H1 (cell line): ENCODE measurements around the gene ACKR2. TPM values are rescaled to one million over a fixed set of nuclear protein-coding genes. Genes with fewer than 3 reads are reported as not detected.

Experiments
- CTCF ChIA-PET: fragments of 300-600 bp; sonication (Branson Sonifier 250); formaldehyde crosslinking; loops from one replicate; lab custom pipeline; 2021; ENCODE audit not compliant: partially characterized antibody; lab: Charles Lee
- POLR2A ChIA-PET: fragments of 300-600 bp; sonication (Branson Sonifier 250); formaldehyde crosslinking; loops from one replicate; lab custom pipeline; 2021; ENCODE audit warnings: inconsistent platforms; ENCODE audit not compliant: partially characterized antibody; lab: Charles Lee
- DNase-seq, 2 experiments: peaks; one replicate each; pipeline versions ENCODE4 v3.0.0 to v3.0.0-alpha.2; 2010 to 2022; ENCODE audit warnings: low spot score in 2 of 2, low read depth in 1 of 2, mixed read lengths in 1 of 2
- FAIRE-seq: peaks from 2 replicates; lab custom pipeline; 2011; peaks lifted over from hg19 to GRCh38; lab: Jason Lieb, UNC
- H2AFZ ChIP-seq: 2 replicates; pipeline ENCODE4 v1.8.1; 2012; ENCODE audit warnings: low read length, inconsistent platforms
- H2AK5ac ChIP-seq: 2 replicates; pipeline ENCODE4 v1.6.1; 2013; ENCODE audit warnings: low read depth, low read length
- H2BK120ac ChIP-seq: replicated peaks from 2 replicates; pipeline ENCODE3; 2013; ENCODE audit warnings: low read depth, low read length, inconsistent platforms
- H2BK12ac ChIP-seq: 2 replicates; pipeline ENCODE4 v1.6.1; 2013; ENCODE audit warnings: low read depth, low read length
- H2BK15ac ChIP-seq: 2 replicates; pipeline ENCODE4 v1.6.1; 2013; ENCODE audit warnings: low read length
- H2BK20ac ChIP-seq: 2 replicates; pipeline ENCODE4 v1.6.1; 2013; ENCODE audit warnings: low read length
- H2BK5ac ChIP-seq: 2 replicates; pipeline ENCODE4 v1.6.1; 2013; ENCODE audit warnings: low read depth, low read length
- H3K14ac ChIP-seq: 2 replicates; pipeline ENCODE4 v1.6.1; 2013; ENCODE audit warnings: inconsistent platforms; ENCODE audit not compliant: insufficient read length
- H3K18ac ChIP-seq: 2 replicates; pipeline ENCODE4 v1.6.1; 2013; ENCODE audit warnings: low read length; ENCODE audit errors: extremely low read depth
- H3K23ac ChIP-seq: 2 replicates; pipeline ENCODE4 v1.6.1; 2013; ENCODE audit warnings: inconsistent platforms; ENCODE audit not compliant: insufficient read length
- H3K23me2 ChIP-seq: 2 replicates; pipeline ENCODE4 v1.6.1; 2013; ENCODE audit warnings: low read depth, low read length
- H3K27ac ChIP-seq: 2 replicates; pipeline ENCODE4 v1.6.1; 2011; ENCODE audit warnings: low read depth, low read length, inconsistent platforms
- H3K27me3 ChIP-seq, 4 experiments: replicated peaks in 1 of 4; 1 replicate in 1 of 4; 2 replicates in 3 of 4; pipeline versions ENCODE4 v1.6.1 to v1.8.1; 2011 to 2013; ENCODE audit warnings: low read length in 3 of 4, mild to moderate bottlenecking in 3 of 4, inconsistent platforms in 2 of 4, mixed read lengths in 2 of 4, moderate library complexity in 1 of 4; ENCODE audit not compliant: control insufficient read depth in 3 of 4, insufficient read depth in 3 of 4; ENCODE audit errors: extremely low read depth in 1 of 4
- H3K36me3 ChIP-seq, 4 experiments: 2 replicates each; pipeline versions ENCODE4 v1.6.1 to v1.8.1; 2011 to 2013; ENCODE audit warnings: mild to moderate bottlenecking in 4 of 4, low read length in 3 of 4, moderate library complexity in 2 of 4, control low read depth in 1 of 4, inconsistent platforms in 1 of 4; ENCODE audit not compliant: insufficient read depth in 4 of 4, control insufficient read depth in 2 of 4
- H3K4ac ChIP-seq: replicated peaks from 2 replicates; pipeline ENCODE3; 2013; ENCODE audit warnings: low read length, low read depth, mixed read lengths, inconsistent platforms; ENCODE audit not compliant: insufficient read length
- H3K4me1 ChIP-seq, 4 experiments: replicated peaks in 1 of 4; 1 replicate in 1 of 4; 2 replicates in 3 of 4; pipeline versions ENCODE4 v1.6.1 to v1.8.1; 2011 to 2013; ENCODE audit warnings: low read length in 3 of 4, inconsistent platforms in 2 of 4, mixed read lengths in 1 of 4; ENCODE audit not compliant: insufficient read depth in 4 of 4, control insufficient read depth in 3 of 4
- H3K4me2 ChIP-seq, 2 experiments: 2 replicates each; pipeline versions ENCODE4 v1.6.1 to v1.8.1; 2011 to 2013; ENCODE audit warnings: low read depth in 2 of 2, low read length in 2 of 2, control low read depth in 1 of 2, inconsistent platforms in 1 of 2, mild to moderate bottlenecking in 1 of 2; ENCODE audit not compliant: insufficient read depth in 1 of 2
- H3K4me3 ChIP-seq, 4 experiments: fragments of 200-600, 300-600 bp in 1 of 4; sonication (generic), shearing (Covaris generic), sonication (Bioruptor Twin) in 1 of 4; 2 replicates each; pipeline versions ENCODE4 v1.5.1 to v1.8.1; 2011 to 2016; ENCODE audit warnings: low read length in 4 of 4, low read depth in 3 of 4, control low read depth in 2 of 4, inconsistent platforms in 2 of 4, mild to moderate bottlenecking in 2 of 4, mixed read lengths in 1 of 4, moderate library complexity in 1 of 4; ENCODE audit not compliant: insufficient read depth in 2 of 4; ENCODE audit errors: extremely low read depth in 1 of 4
- H3K56ac ChIP-seq: replicated peaks from 2 replicates; pipeline ENCODE3; 2013; ENCODE audit warnings: low read depth, mild to moderate bottlenecking, mixed read lengths, low read length, inconsistent platforms; ENCODE audit not compliant: insufficient read length
- H3K79me1 ChIP-seq: 2 replicates; pipeline ENCODE4 v1.6.1; 2013; ENCODE audit warnings: low read depth, low read length, control low read depth
- H3K79me2 ChIP-seq, 2 experiments: 2 replicates each; pipeline versions ENCODE4 v1.6.1 to v1.8.1; 2012 to 2013; ENCODE audit warnings: low read length in 2 of 2, mild to moderate bottlenecking in 2 of 2, inconsistent platforms in 1 of 2; ENCODE audit not compliant: insufficient read depth in 2 of 2, control insufficient read depth in 1 of 2
- H3K9ac ChIP-seq, 4 experiments: replicated peaks in 1 of 4; 1 replicate in 1 of 4; 2 replicates in 3 of 4; pipeline versions ENCODE4 v1.6.1 to v1.8.1; 2011 to 2013; ENCODE audit warnings: low read depth in 3 of 4, low read length in 3 of 4, control low read depth in 2 of 4, mild to moderate bottlenecking in 2 of 4, moderate library complexity in 2 of 4, inconsistent platforms in 1 of 4; ENCODE audit errors: extremely low read depth in 1 of 4
- H3K9me3 ChIP-seq, 2 experiments: 2 replicates each; pipeline versions ENCODE4 v1.6.1 to v1.8.1; 2012 to 2013; ENCODE audit warnings: mild to moderate bottlenecking in 2 of 2, moderate library complexity in 2 of 2, control low read depth in 1 of 2, inconsistent platforms in 1 of 2, low read depth in 1 of 2, low read length in 1 of 2, mixed read lengths in 1 of 2; ENCODE audit not compliant: insufficient read depth in 2 of 2
- H4K20me1 ChIP-seq, 2 experiments: replicated peaks in 1 of 2; 2 replicates each; pipeline versions ENCODE3 to v1.8.1; 2011 to 2013; ENCODE audit warnings: inconsistent platforms in 2 of 2, low read length in 2 of 2, mild to moderate bottlenecking in 1 of 2; ENCODE audit not compliant: insufficient read depth in 2 of 2, control insufficient read depth in 1 of 2
- H4K5ac ChIP-seq: 2 replicates; pipeline ENCODE4 v1.6.1; 2013; ENCODE audit warnings: low read length, low read depth, mixed read lengths, inconsistent platforms; ENCODE audit not compliant: insufficient read length
- H4K8ac ChIP-seq: 2 replicates; pipeline ENCODE4 v1.8.0; 2013; ENCODE audit warnings: mild to moderate bottlenecking, moderate library complexity, low read length, inconsistent platforms; ENCODE audit not compliant: insufficient read depth; ENCODE audit errors: extremely low read depth
- H4K91ac ChIP-seq: replicated peaks from 2 replicates; pipeline ENCODE3; 2013; ENCODE audit warnings: low read length, mixed read lengths, inconsistent platforms; ENCODE audit not compliant: insufficient read length
- BACH1 ChIP-seq: IDR thresholded peaks from 2 replicates; pipeline ENCODE4 v1.6.1; 2012; ENCODE audit warnings: low read length, improper control_type of control experiment
- CBX5 ChIP-seq: fragments of 300-800, 300-1000 bp; sonication (generic); IDR thresholded peaks from 2 replicates; pipeline ENCODE4 v1.7.1; 2016; ENCODE audit warnings: antibody characterized with exemption, low read length, low read depth
- EGR1 ChIP-seq: IDR thresholded peaks from 2 replicates; pipeline ENCODE4 v1.6.1; 2011; ENCODE audit warnings: low read depth, low read length, borderline replicate concordance
- EZH2 ChIP-seq: fragments of 200-600 bp; sonication (generic); IDR thresholded peaks from 2 replicates; pipeline ENCODE4 v1.7.1; 2012; ENCODE audit warnings: low read depth, mild to moderate bottlenecking, moderate library complexity, low read length, inconsistent platforms; ENCODE audit not compliant: severe bottlenecking
- HDAC6 ChIP-seq: IDR thresholded peaks from one replicate; pipeline ENCODE4 v1.7.1; 2012; ENCODE audit warnings: low read depth, mild to moderate bottlenecking, inconsistent platforms, low read length, moderate library complexity
- KDM5A ChIP-seq: fragments of 200-600 bp; IDR thresholded peaks from 2 replicates; pipeline ENCODE4 v1.7.1; 2012; ENCODE audit warnings: mild to moderate bottlenecking, low read length, inconsistent platforms, mixed read lengths
- MAFK ChIP-seq: IDR thresholded peaks from 2 replicates; pipeline ENCODE4 v1.6.1; 2012; ENCODE audit warnings: low read depth, mild to moderate bottlenecking, improper control_type of control experiment, low read length
- NRF1 ChIP-seq: IDR thresholded peaks from 2 replicates; pipeline ENCODE4 v1.6.1; 2011; ENCODE audit warnings: mild to moderate bottlenecking, low read depth, low read length, improper control_type of control experiment
- POLR2A ChIP-seq, 2 experiments: IDR thresholded peaks; 1 replicate in 1 of 2; 2 replicates in 1 of 2; pipeline ENCODE4 v1.6.1; 2011; ENCODE audit warnings: low read depth in 2 of 2, low read length in 2 of 2, mild to moderate bottlenecking in 2 of 2; ENCODE audit errors: control extremely low read depth in 1 of 2
- SIRT6 ChIP-seq: IDR thresholded peaks from one replicate; pipeline ENCODE4 v1.7.1; 2012; ENCODE audit warnings: low read length, inconsistent platforms
- SIX5 ChIP-seq: IDR thresholded peaks from 2 replicates; pipeline ENCODE4 v1.6.1; 2011; ENCODE audit warnings: mild to moderate bottlenecking, low read depth, low read length
- SP1 ChIP-seq: IDR thresholded peaks from 2 replicates; pipeline ENCODE4 v1.6.1; 2011; ENCODE audit warnings: low read depth, low read length
- SUZ12 ChIP-seq: fragments of 200-600 bp; sonication (generic); IDR thresholded peaks from 2 replicates; pipeline ENCODE4 v1.6.1; 2012; ENCODE audit warnings: mild to moderate bottlenecking, inconsistent platforms, low read length, moderate library complexity, mixed read lengths
- TEAD4 ChIP-seq: IDR thresholded peaks from 2 replicates; pipeline ENCODE4 v1.6.1; 2012; ENCODE audit warnings: low read depth, low read length, inconsistent platforms, mixed read lengths
- WGBS, 2 experiments: shearing (Covaris generic) in 1 of 2; methylation state at CpG; one replicate each; pipeline versions ENCODE4 v1.1.6 to v1.1.7; 2013 to 2015; ENCODE audit warnings: low lambda C conversion rate in 2 of 2, mixed read lengths in 2 of 2, inconsistent platforms in 1 of 2, low coverage in 1 of 2, missing lambda C conversion rate in 1 of 2; ENCODE audit not compliant: insufficient replicate concordance in 2 of 2, insufficient coverage in 1 of 2, insufficient read length in 1 of 2; ENCODE audit errors: extremely low coverage in 1 of 2, missing lambda C conversion rate in 1 of 2; 5-methylcytosine and 5-hydroxymethylcytosine counted together
- polyA plus RNA-seq, 7 experiments: library from polyadenylated mRNA; depleted of rRNA in 3 of 7; stranded (reverse) in 5 of 7; unstranded in 2 of 7; fragments of >200 nt in 5 of 7; fragments of 200-250 nt in 2 of 7; gene quantifications; 1 replicate in 5 of 7; 2 replicates in 1 of 7; 4 replicates in 1 of 7; pipeline versions ENCODE4 v1.2.1 to v1.2.3, GENCODE V29; 2011 to 2013; ENCODE audit warnings: missing spikeins in 2 of 7, mixed read lengths in 2 of 7
- total RNA-seq: library from RNA; stranded (reverse); fragmentation: NEBNext Ultra II Directional; extraction: Animal tissue kit (Norgen Biotek cat#: 25700); gene quantifications from 2 replicates; pipeline ENCODE4 v1.2.1, GENCODE V29; 2021

ACKR2 gene
- total and polyA plus RNA-seq, 2 of the 8 experiments (the other 6 are each of a cell fraction or from before 2014, with no cell fraction given) = 0.09 to 0.12 TPM

DNA sequence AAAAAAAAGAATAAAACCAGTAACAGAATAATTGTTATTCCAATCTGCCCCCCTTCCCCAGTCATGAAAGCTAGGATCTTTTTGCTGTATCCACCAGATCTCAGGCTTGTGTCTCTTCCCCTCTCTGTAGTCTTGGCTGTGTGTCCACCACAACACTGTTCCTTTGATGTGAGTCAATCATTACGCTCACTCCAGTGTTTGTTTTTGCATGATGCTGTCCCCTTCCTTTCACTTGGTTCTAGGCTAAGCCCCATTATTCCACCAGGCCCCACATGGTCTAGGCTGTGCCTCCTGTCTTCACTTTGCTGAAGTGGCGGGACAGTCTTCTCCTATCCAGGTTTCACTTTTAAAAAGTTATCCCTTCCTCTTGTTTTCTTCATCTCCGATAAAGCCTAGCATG lies 13.6 kb downstream of the ACKR2 start:
- no peak overlapping the region for H4K5ac ChIP-seq
- H3K27ac ChIP-seq = no peak overlapping the region
- H4K91ac ChIP-seq = no peak overlapping the region
- H3K23ac ChIP-seq = no peak overlapping the region
- H2AK5ac ChIP-seq = no peak overlapping the region; the same call in 1 of the 2 replicates
- no peaks in the 10 kb centered on the region for H3K36me3 ChIP-seq
- no peak overlapping the region for H3K4me3 ChIP-seq
- no peak overlapping the region for H3K56ac ChIP-seq
- H3K9me3 ChIP-seq = no peaks in the 10 kb centered on the region
- DNase-seq (no peak), FAIRE-seq (no peak)
- no peaks in the 10 kb centered on the region for H3K27me3 ChIP-seq
- no peaks in the 10 kb centered on the region for H3K23me2 ChIP-seq
- 90% methylated on average over 3 of the region's 3 CpGs; no CpG with 5 or more reads in 1 of the 2 experiments for WGBS, 2 experiments
- H3K18ac ChIP-seq = 0 out of 2 replicates have a peak overlapping the region, but pooled peaks have one; percentile 19
- H2BK12ac ChIP-seq = peak overlapping the region; percentile 84; the same call in 1 of the 2 replicates
- no peaks in the 10 kb centered on the region for H3K79me1 ChIP-seq
- CTCF ChIA-PET = interaction anchor here (2.6 to 5.9 kb wide), 2 partner anchors 8 to 42 kb away, joined by 9 to 21 read pairs; no protein-coding TSS in a partner anchor
- H4K8ac ChIP-seq = no peak overlapping the region
- peak overlapping the region; percentile 48; the same call in 1 of the 2 replicates for H2AFZ ChIP-seq
- peak overlapping the region; percentile 80; the same call in 1 of the 2 replicates for H2BK20ac ChIP-seq
- H3K4me1 ChIP-seq = peaks cover 0 to 4% (median 2%) of the 10 kb centered on the region in 4 experiments; a peak in 2 of 7 replicates
- no peak overlapping the region for H3K14ac ChIP-seq
- peak overlapping the region; percentile 58; the same call in 1 of the 2 replicates for H2BK5ac ChIP-seq
- H2BK120ac ChIP-seq = no peak overlapping the region
- no peaks in the 10 kb centered on the region for H4K20me1 ChIP-seq
- no peak overlapping the region for H2BK15ac ChIP-seq
- H3K4me2 ChIP-seq = no peak overlapping the region
- POLR2A ChIA-PET = no interaction called here
- H3K79me2 ChIP-seq = no peaks in the 10 kb centered on the region
- TF ChIP-seq KDM5A (no peak), BACH1 (no peak), MAFK (no peak), SUZ12 (no peak), HDAC6 (no peak), SIRT6 (no peak), SP1 (no peak), EZH2 (no peak), EGR1 (no peak), CBX5 (no peak), TEAD4 (no peak), POLR2A (IDR thresholded peaks at IDR 0.05; ENCODE audit: control extremely low read depth in 1 of 2, low read depth in 2 of 2, low read length in 2 of 2) (no peak), SIX5 (no peak), NRF1 (no peak)
- H3K4ac ChIP-seq = no peak overlapping the region
- H3K9ac ChIP-seq = no peak overlapping the region
